ENCODE measurements around the gene ANKRD16.

DNA sequence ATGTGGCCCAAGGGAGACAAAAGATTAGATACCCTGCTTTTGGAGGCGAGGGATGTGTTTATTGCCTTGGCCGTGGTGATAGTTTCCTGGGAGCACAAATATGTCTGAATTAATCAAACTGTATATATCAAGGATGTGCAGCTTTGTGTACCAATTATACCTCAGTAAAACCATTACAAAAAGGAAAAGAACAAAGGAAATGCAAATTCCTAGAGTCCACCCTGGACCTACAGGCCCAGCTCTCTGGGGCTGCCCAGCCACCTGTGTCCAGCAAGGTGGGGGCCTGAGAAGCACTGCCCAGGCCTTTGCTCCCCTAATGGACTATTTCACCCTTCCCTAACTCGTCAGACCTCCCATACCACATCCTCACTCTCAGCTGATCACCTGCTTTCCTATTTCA, 20.5 kb downstream of the ANKRD16 start:
- TF ChIP-seq, protein P1, sequence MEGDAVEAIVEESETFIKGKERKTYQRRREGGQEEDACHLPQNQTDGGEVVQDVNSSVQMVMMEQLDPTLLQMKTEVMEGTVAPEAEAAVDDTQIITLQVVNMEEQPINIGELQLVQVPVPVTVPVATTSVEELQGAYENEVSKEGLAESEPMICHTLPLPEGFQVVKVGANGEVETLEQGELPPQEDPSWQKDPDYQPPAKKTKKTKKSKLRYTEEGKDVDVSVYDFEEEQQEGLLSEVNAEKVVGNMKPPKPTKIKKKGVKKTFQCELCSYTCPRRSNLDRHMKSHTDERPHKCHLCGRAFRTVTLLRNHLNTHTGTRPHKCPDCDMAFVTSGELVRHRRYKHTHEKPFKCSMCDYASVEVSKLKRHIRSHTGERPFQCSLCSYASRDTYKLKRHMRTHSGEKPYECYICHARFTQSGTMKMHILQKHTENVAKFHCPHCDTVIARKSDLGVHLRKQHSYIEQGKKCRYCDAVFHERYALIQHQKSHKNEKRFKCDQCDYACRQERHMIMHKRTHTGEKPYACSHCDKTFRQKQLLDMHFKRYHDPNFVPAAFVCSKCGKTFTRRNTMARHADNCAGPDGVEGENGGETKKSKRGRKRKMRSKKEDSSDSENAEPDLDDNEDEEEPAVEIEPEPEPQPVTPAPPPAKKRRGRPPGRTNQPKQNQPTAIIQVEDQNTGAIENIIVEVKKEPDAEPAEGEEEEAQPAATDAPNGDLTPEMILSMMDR (IDR thresholded peaks at IDR 0.05), result no peak
- TF ChIP-seq POLR2AphosphoS5 (IDR thresholded peaks at IDR 0.05), result no peak
- no peak for TF ChIP-seq POLR2A (IDR thresholded peaks at IDR 0.05)
